ENCODE results near the gene PTTG1. TPM values are rescaled to one million over a fixed set of nuclear protein-coding genes. Genes with fewer than 3 reads are reported as not detected.

PTTG1 gene
- total RNA-seq, 1 donor from 2014 or later = 88.9 TPM

DNA sequence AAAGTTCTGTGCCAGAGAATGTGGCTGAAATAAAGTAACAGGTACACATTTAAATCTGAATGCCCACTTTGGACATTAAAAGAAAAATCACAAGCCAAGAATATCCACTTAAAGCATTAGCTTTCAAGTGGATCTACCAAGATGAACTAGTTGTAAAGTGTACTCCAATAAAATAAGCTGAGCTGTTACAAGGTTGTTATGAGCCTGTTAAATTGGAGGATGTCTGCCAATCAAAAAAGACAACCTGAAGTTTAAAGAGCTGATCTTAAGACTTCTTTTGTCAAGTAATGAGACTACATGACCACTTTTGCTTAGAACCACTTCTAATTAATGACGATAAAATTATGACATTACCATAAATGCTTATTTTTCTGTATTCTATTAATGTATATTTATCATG is 24.2 kb upstream of the PTTG1 start:
- no peak for DNase-seq
- H3K36me3 Mint-ChIP-seq (ENCODE audit: low read depth) = peaks cover 6% of the 10 kb centered on the region
- no peak overlapping the region for H3K27ac Mint-ChIP-seq
- no peak overlapping the region for H3K4me3 Mint-ChIP-seq
- intact Hi-C loops (cut with micrococcal nuclease) = loop anchor here (5.0 kb wide), 1 partner anchor 280 kb away; the partner anchor contains the start of gene PWWP2A
- peaks cover 2% of the 10 kb centered on the region for H3K27me3 Mint-ChIP-seq
- H3K9me3 Mint-ChIP-seq = no peaks in the 10 kb centered on the region
- peaks cover 14% of the 10 kb centered on the region for H3K4me1 Mint-ChIP-seq

DNA sequence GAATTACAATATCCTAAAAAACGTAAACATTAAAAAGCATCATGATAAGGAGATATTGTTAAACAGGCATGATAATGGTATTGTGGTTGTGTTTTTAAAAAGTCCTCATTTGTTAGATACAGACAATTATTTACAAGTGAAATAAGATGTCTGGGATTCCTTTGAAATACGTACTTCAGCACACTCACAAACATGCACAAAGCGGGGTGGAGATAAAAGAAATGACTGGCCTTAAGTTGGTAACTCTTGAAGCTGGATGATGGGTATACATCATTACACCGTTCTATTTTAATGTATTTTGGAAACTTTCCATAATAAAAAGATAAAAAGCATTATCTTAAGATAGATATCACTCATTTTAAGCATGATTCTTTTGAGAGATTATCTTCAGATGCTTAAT is 22.8 kb upstream of the PTTG1 start:
- peaks cover 14% of the 10 kb centered on the region for H3K36me3 Mint-ChIP-seq (ENCODE audit: low read depth)
- intact Hi-C loops (cut with micrococcal nuclease) = loop anchor here (5.0 kb wide), 1 partner anchor 282 kb away; the partner anchor contains the start of gene PWWP2A
- no peak overlapping the region for H3K27ac Mint-ChIP-seq
- H3K4me1 Mint-ChIP-seq = peaks cover 14% of the 10 kb centered on the region
- no peaks in the 10 kb centered on the region for H3K9me3 Mint-ChIP-seq
- peak overlapping the region; percentile 94 for H3K4me3 Mint-ChIP-seq
- DNase-seq = no peak
- H3K27me3 Mint-ChIP-seq = peaks cover 2% of the 10 kb centered on the region

DNA sequence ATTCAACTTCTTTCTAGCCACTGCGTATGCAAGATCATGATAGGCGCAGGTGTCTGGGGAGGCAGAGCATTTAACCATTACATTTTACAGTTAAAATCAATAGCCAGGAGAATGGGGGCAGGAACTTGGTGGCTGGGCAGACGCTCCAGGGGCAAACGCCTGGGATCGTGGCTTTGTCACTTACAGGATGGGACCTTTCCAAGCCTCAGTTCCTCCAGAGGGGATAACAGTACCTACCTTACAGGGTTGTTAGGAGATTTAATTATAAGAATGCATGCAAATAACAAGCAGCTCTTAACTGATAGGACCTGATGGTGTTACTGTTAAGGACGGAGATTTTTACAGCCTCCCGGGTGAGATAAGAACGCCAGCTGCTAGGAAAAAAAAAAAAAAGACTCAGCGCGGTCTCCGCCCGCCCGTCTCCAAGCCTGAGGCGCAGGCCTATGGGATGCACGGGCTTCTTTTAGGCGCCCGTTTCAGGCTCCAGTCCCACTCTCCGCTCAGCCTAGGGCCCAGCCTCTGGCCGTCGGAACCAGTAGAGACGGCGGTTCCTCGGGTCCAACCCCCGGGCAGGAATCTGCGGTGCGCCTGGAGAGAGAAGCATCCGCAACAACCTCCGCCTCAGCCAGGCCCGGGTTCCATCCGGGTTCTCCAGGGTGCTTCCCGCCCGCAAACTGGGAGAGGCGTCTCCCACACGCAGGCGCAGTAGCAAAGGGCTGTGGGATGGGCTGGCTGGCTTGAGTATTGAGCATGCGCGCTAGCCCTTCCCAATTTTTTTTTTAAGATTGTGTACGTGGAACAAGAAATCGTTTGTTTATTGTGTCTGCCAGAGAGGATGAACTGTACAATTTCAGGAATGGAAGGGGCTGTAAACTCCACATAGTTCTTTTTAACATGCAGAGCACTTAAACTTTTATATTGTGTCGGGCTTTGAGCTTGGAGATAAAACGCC is 22.0 kb upstream of the PTTG1 start, which contains the start of gene FAM200C:
TSS of gene FAM200C (minus strand) at position 653 of the 952 bp plus-strand sequence. CDS start 4,564 bp downstream, outside the sequence.
- peak; percentile 94 for DNase-seq
- peak within 1 kb of the TSS; percentile 85 for H3K27ac Mint-ChIP-seq
- intact Hi-C loops (cut with micrococcal nuclease) = loop anchor here (1.0 to 5.0 kb wide), 2 partner anchors 20 to 282 kb away; partner anchors contain the start of genes PWWP2A and SLU7

DNA sequence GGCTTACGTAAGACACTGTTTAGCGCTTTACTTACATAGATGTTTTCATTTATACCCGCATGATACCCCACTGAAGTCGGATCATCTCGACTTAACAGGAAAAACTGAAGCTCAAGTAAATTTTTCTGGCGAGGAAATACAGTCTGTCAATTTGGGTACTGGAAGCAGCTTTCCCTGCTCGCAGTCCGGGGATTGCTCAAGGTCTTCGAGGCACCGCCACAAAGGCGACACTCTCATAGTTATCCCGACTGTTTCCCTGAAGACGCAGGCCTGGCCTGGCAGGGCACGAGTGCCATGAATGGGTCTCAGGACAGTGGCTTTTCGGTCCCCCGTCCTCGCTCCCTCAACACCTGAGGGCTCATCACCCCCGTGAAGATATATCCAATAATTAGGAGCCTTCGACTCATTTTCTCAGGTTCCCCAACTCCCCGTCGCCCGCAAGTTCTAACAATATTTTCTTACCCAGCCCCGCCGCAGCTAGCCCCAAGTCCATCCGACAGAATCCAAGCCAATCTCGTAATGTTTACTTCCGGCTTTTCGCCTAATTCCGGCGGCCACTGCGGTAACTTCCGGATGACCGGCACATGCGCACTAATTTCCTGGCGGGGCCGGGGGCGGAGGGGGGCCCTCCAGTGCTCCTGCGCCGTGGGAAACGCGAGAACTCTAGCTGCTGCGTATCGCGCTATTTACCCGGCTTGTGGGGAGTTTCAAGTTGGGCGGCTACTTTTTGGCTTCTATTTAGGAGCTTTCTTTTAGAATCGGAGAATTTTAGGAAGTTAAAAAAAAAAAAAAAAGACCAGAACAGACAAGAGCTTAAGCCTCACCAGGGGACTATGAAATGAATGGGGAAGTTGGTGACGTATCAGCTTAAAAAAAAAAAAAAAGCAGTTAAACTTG is 2.8 kb upstream of the PTTG1 start, which contains the start of gene SLU7:
TSS of gene SLU7 (minus strand) at position 521 of the 897 bp plus-strand sequence. CDS start 3,787 bp downstream, outside the sequence.
- Mint-ChIP-seq H3K4me1 (peaks cover 61% of the 10 kb centered on the region), H3K36me3 (ENCODE audit: low read depth) (peaks cover 13% of the 10 kb centered on the region), H3K9me3 (no peaks in the 10 kb centered on the region), H3K27ac (peak within 1 kb of the TSS; percentile 97), H3K4me3 (peak within 1 kb of the TSS; percentile 97), H3K27me3 (no peaks in the 10 kb centered on the region)
- intact Hi-C loops (cut with micrococcal nuclease) = loop anchor here (1.0 to 5.0 kb wide), 6 partner anchors 19 to 1212 kb away; partner anchors contain the start of genes FAM200C, PWWP2A, RNF145 and TTC1
- peak; percentile 98 for DNase-seq

More for the DNA sequence above, 22.0 kb upstream of the PTTG1 start, which contains the start of gene FAM200C:
- H3K9me3 Mint-ChIP-seq = no peaks in the 10 kb centered on the region
- peaks cover 2% of the 10 kb centered on the region for H3K27me3 Mint-ChIP-seq
- peaks cover 14% of the 10 kb centered on the region for H3K4me1 Mint-ChIP-seq
- H3K36me3 Mint-ChIP-seq (ENCODE audit: low read depth) = peaks cover 21% of the 10 kb centered on the region
- H3K4me3 Mint-ChIP-seq = peak within 1 kb of the TSS; percentile 94

DNA sequence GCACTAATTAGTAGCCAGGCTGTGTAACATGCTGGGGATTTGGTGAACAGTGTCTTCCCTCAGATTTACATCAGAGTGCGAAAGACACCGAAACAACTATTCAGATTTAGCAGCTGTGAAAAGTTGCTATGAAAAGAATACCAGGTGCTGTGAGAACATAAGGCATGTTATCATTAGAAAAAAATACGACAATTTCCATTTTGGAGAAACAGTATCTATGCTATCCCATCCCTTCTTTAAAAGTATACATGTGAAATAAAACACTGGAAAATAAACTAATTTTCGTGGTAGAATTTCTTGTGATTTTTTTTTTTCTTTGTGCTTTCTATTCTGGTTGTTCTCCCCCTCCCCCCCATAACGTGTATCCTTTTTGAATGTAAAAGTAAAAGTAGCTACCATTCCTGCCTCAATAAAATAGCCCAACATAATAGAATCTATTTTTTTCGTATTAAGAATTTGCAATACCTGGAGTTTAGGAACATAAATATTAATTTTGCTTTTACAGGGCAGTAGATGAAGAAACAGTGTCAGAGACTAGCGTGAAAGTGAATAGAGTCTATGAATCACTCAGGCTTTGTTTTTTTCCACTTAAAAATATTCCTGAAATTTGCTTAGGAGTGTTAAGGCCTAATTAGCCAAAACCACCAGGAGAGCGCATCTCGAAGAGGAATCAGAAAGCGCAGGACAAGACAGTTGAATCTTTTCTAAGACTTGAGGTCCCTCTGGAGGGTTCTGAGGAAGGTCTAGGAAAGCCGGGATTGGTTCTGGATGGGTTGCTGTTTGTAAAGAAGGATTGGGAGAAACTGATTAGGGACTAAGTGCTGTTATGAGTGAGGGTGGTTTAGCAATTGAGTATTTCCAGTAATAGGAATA is 2.0 kb upstream of the PTTG1 start:
- peaks cover 69% of the 10 kb centered on the region for H3K4me1 Mint-ChIP-seq
- H3K36me3 Mint-ChIP-seq (ENCODE audit: low read depth) = peaks cover 22% of the 10 kb centered on the region

DNA sequence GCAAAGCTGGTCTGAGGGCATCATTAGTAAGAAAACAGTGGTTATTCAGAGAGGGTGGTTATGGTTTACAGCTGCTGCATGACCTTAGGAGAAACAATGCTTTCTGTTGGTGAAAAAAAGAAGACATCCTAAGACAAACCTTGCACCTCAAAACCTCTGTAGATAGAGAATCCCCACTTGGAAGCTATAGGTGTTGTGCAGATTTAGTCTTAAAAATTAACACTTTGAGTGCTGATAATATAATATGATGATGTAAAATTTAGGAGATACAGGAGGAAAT is 1.4 kb upstream of the PTTG1 start:
- H3K4me1 Mint-ChIP-seq = peaks cover 72% of the 10 kb centered on the region
- no peaks in the 10 kb centered on the region for H3K9me3 Mint-ChIP-seq
- DNase-seq = no peak
- peaks cover 25% of the 10 kb centered on the region for H3K36me3 Mint-ChIP-seq (ENCODE audit: low read depth)
- peak overlapping the region; percentile 97 for H3K4me3 Mint-ChIP-seq
- peak overlapping the region; percentile 97 for H3K27ac Mint-ChIP-seq
- intact Hi-C loops (cut with micrococcal nuclease) = loop anchor here (5.0 kb wide), 1 partner anchor 87 kb away; no protein-coding TSS in a partner anchor
- H3K27me3 Mint-ChIP-seq = no peaks in the 10 kb centered on the region

More for the DNA sequence above, 2.0 kb upstream of the PTTG1 start:
- Mint-ChIP-seq H3K27me3 (no peaks in the 10 kb centered on the region), H3K27ac (peak overlapping the region; percentile 97), H3K4me3 (peak overlapping the region; percentile 97), H3K9me3 (no peaks in the 10 kb centered on the region)
- intact Hi-C loops (cut with micrococcal nuclease) = loop anchor here (1.0 to 5.0 kb wide), 7 partner anchors 19 to 1212 kb away; partner anchors contain the start of genes FAM200C, PWWP2A, RNF145 and TTC1
- no peak for DNase-seq

DNA sequence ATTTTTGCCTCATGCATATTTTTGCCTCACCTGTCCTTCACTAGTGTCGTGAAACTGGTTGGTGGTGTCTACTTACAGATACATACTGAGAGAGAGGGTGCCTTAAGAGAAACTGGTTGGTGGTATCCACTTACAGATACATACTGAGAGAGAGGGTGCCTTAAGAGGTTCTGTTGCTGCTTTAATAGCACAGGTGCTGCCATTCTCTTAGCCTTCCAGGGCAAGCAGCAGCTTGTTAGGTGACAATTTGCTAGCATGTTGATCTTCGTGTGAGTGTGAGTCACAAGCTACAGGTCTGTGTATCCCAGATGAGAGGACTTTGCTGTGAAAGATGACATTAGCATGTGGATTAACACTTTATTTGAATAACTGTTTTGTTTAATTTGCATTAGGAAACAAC is 1.4 kb downstream of the PTTG1 start:
- DNase-seq = no peak
- H3K4me3 Mint-ChIP-seq = peak overlapping the region; percentile 99
- H3K27ac Mint-ChIP-seq = peak overlapping the region; percentile 30
- peaks cover 58% of the 10 kb centered on the region for H3K4me1 Mint-ChIP-seq
- H3K9me3 Mint-ChIP-seq = no peaks in the 10 kb centered on the region
- H3K36me3 Mint-ChIP-seq (ENCODE audit: low read depth) = peaks cover 31% of the 10 kb centered on the region
- H3K27me3 Mint-ChIP-seq = no peaks in the 10 kb centered on the region
- intact Hi-C loops (cut with micrococcal nuclease) = loop anchor here (5.0 kb wide), 1 partner anchor 84 kb away; no protein-coding TSS in a partner anchor

DNA sequence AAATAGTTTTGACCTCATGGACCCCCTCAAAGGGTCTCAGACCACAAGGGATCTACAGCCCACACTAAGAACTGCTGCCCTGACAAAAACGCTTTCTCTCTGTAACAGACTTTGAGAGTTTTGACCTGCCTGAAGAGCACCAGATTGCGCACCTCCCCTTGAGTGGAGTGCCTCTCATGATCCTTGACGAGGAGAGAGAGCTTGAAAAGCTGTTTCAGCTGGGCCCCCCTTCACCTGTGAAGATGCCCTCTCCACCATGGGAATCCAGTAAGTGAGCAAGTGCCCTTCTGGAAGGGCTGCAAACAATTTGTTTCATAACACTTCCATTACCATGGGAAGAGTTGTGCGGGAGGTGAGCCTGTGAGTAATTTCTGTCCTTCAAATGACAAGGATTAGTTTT is 6.0 kb downstream of the PTTG1 start:
- peaks cover 29% of the 10 kb centered on the region for H3K4me1 Mint-ChIP-seq
- DNase-seq = no peak
- intact Hi-C loops (cut with micrococcal nuclease) = no loop called here
- H3K27ac Mint-ChIP-seq = no peak overlapping the region
- no peak overlapping the region for H3K4me3 Mint-ChIP-seq
- H3K36me3 Mint-ChIP-seq (ENCODE audit: low read depth) = peaks cover 45% of the 10 kb centered on the region
- no peaks in the 10 kb centered on the region for H3K9me3 Mint-ChIP-seq
- H3K27me3 Mint-ChIP-seq = no peaks in the 10 kb centered on the region

DNA sequence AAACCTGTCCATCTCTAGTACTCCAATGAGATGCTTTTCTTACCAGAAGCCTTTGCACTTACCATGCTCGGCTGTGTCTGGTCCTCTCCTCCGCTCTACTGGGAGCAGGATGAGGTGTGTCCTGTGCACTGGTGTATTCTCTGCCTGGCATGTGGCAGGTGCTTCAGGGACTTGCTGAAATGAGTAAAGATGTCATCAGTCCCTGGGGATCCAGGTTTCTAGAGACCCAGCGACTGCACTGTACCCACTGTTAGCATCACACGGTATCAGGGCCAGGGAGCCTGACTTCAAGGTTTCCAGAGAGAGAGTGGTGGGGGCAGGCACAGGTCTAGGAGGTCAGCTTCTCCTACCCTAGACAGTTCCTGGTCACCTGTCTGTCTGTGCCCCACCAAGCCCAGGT is 10.5 kb downstream of the PTTG1 start:
- no peaks in the 10 kb centered on the region for H3K27me3 Mint-ChIP-seq
- H3K4me3 Mint-ChIP-seq = no peak overlapping the region
- peaks cover 26% of the 10 kb centered on the region for H3K36me3 Mint-ChIP-seq (ENCODE audit: low read depth)
- peaks cover 11% of the 10 kb centered on the region for H3K4me1 Mint-ChIP-seq
- DNase-seq = no peak
- no peak overlapping the region for H3K27ac Mint-ChIP-seq
- intact Hi-C loops (cut with micrococcal nuclease) = loop anchor here (10.0 kb wide), 2 partner anchors 223 to 1113 kb away; partner anchors contain the start of gene GABRB2
- H3K9me3 Mint-ChIP-seq = no peaks in the 10 kb centered on the region

DNA sequence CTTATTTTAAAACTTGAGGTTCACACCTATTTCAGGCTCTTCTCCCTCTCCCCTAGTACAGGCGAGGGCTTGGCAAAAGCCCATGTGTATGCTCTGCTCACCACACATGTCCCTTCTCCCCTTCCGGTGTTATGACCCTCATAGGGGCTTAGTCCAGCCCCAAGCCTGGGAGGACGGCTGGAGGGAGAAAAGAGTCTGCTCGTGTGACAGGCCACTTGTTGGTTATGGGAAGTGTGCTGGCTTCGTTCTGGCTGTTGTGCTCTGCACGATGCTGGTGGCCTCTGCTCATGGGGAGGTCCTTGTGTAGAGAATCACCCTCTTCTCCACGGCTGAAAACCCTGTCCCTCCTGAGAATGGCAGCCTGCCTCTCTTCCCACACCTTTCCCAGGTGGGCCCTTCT is 11.1 kb downstream of the PTTG1 start:
- Mint-ChIP-seq H3K27ac (no peak overlapping the region), H3K4me1 (peaks cover 11% of the 10 kb centered on the region), H3K27me3 (no peaks in the 10 kb centered on the region), H3K4me3 (no peak overlapping the region), H3K36me3 (ENCODE audit: low read depth) (peaks cover 20% of the 10 kb centered on the region), H3K9me3 (no peaks in the 10 kb centered on the region)
- DNase-seq = no peak
- intact Hi-C loops (cut with micrococcal nuclease) = loop anchor here (10.0 kb wide), 2 partner anchors 222 to 1112 kb away; partner anchors contain the start of gene GABRB2

DNA sequence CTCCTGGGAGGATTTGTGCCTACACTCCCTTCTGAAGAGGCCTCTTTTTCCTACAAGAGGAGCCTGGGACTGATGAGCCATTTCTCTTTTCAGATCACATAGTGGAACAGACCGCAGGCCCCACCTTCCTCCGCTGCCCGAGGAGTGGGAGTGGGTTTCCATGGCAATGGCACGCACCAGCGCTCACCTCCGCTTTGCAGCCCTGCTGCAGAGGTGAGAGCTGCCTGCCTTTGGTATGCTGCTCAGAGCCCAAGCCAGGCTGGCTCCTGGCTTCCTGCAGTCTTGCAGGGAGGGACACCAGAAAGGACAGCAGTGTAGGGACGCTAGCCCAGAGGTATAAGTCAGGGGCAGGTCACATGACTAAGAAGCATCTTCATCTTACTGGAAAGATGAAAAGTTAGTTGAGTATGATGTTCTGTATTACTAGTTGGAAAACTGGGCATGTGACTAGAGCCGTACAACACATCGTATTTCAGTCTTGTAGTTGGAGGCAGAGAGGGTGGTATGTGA is 12.4 kb downstream of the PTTG1 start:
- intact Hi-C loops (cut with micrococcal nuclease) = loop anchor here (10.0 kb wide), 2 partner anchors 221 to 1111 kb away; partner anchors contain the start of gene GABRB2
- Mint-ChIP-seq H3K4me3 (no peak overlapping the region), H3K27me3 (no peaks in the 10 kb centered on the region), H3K27ac (no peak overlapping the region), H3K36me3 (ENCODE audit: low read depth) (peaks cover 10% of the 10 kb centered on the region), H3K9me3 (no peaks in the 10 kb centered on the region), H3K4me1 (peaks cover 19% of the 10 kb centered on the region)
- no peak for DNase-seq

DNA sequence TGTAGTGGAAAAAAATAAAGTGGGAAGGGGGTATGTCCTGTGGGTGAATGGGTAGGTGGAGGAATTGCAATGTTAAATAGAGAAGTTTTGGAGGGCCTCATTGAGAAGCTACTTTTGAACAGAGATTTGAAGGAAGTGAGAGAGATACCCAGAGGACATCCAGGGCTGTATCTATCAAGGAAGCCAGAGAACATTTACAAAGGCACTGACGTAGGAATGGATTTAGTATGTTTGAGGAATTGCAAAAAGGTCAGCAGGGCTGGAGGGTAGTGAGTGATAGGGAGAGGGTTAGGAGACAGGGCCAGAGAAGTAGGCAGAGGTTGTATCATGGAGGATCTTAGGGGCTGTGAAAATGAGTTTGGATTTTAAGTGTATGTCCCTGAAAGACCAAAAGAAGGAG is 13.9 kb downstream of the PTTG1 start:
- no peak for DNase-seq
- intact Hi-C loops (cut with micrococcal nuclease) = loop anchor here (5.0 to 10.0 kb wide), 3 partner anchors 219 to 1109 kb away; partner anchors contain the start of gene GABRB2
- H3K36me3 Mint-ChIP-seq (ENCODE audit: low read depth) = no peaks in the 10 kb centered on the region
- H3K4me1 Mint-ChIP-seq = peaks cover 28% of the 10 kb centered on the region
- H3K27me3 Mint-ChIP-seq = no peaks in the 10 kb centered on the region
- H3K4me3 Mint-ChIP-seq = no peak overlapping the region
- H3K9me3 Mint-ChIP-seq = no peaks in the 10 kb centered on the region
- no peak overlapping the region for H3K27ac Mint-ChIP-seq

Measured in activated CD4-positive, alpha-beta T cell treated with anti-CD3 and anti-CD28 coated beads, Interleukin-2, amount 10 ng/mL, durations not matched to agents 24 days and 14 days (primary cell).